HEK293T (cell line): ENCODE measurements around the gene SYNE3.

Experiments used
- CTCF ChIA-PET: fragments of 350-600 bp; formaldehyde crosslinking; extraction: SDS; loops from one replicate; lab custom pipeline; 2021; ENCODE audit warnings: antibody characterized with exemption, inconsistent platforms; lab: Yijun Ruan, JAX
- POLR2A ChIA-PET: fragments of 350-600 bp; formaldehyde crosslinking; extraction: SDS; loops from one replicate; lab custom pipeline; 2020; ENCODE audit warnings: antibody characterized with exemption, inconsistent platforms; lab: Yijun Ruan, JAX
- DNase-seq: peaks from one replicate; pipeline ENCODE4 v3.0.0; 2012; ENCODE audit warnings: mixed read lengths; ENCODE audit errors: extremely low spot score
- ARNT ChIP-seq: fragments of 450-650 bp; IDR thresholded peaks from 2 replicates; pipeline ENCODE4 v1.6.1; 2017; ENCODE audit warnings: mild to moderate bottlenecking
- BHLHE40 ChIP-seq: fragments of 450-650 bp; IDR thresholded peaks from 2 replicates; pipeline ENCODE4 v1.6.1; 2016; ENCODE audit warnings: mild to moderate bottlenecking, moderate library complexity, borderline replicate concordance
- CTBP1 ChIP-seq: fragments of 450-650 bp; IDR thresholded peaks from 2 replicates; pipeline ENCODE4 v1.6.1; 2016; ENCODE audit warnings: borderline replicate concordance
- ELF4 ChIP-seq: fragments of 450-650 bp; IDR thresholded peaks from 2 replicates; pipeline ENCODE4 v1.6.1; 2017; ENCODE audit warnings: antibody characterized with exemption
- FOXA1 ChIP-seq: fragments of 450-650 bp; IDR thresholded peaks from 2 replicates; pipeline ENCODE4 v1.6.1; 2016; ENCODE audit warnings: mild to moderate bottlenecking
- FOXK2 ChIP-seq: fragments of 450-650 bp; IDR thresholded peaks from 2 replicates; pipeline ENCODE4 v1.6.1; 2016; ENCODE audit warnings: mild to moderate bottlenecking
- FOXM1 ChIP-seq: fragments of 450-650 bp; IDR thresholded peaks from 2 replicates; pipeline ENCODE4 v1.6.1; 2017; ENCODE audit warnings: mild to moderate bottlenecking, borderline replicate concordance
- HDGF ChIP-seq: fragments of 450-650 bp; IDR thresholded peaks from 2 replicates; pipeline ENCODE4 v1.6.1; 2017; ENCODE audit warnings: antibody characterized with exemption, borderline replicate concordance
- L3MBTL2 ChIP-seq: fragments of 450-650 bp; conservative IDR thresholded peaks from 2 replicates; pipeline ENCODE4 v1.6.1; 2016; ENCODE audit warnings: mild to moderate bottlenecking
- LEF1 ChIP-seq: fragments of 450-650 bp; IDR thresholded peaks from 2 replicates; pipeline ENCODE4 v1.6.1; 2017; ENCODE audit warnings: mild to moderate bottlenecking, borderline replicate concordance
- NFRKB ChIP-seq: fragments of 450-650 bp; IDR thresholded peaks from 2 replicates; pipeline ENCODE4 v1.6.1; 2016; ENCODE audit warnings: mild to moderate bottlenecking, moderate library complexity
- PKNOX1 ChIP-seq: fragments of 450-650 bp; IDR thresholded peaks from 2 replicates; pipeline ENCODE4 v1.6.1; 2016
- SP1 ChIP-seq: fragments of 450-650 bp; IDR thresholded peaks from 2 replicates; pipeline ENCODE4 v1.6.1; 2017
- SUZ12 ChIP-seq: fragments of 450-650 bp; IDR thresholded peaks from 2 replicates; pipeline ENCODE4 v1.6.1; 2016; ENCODE audit warnings: mild to moderate bottlenecking
- TARDBP ChIP-seq: fragments of 450-650 bp; IDR thresholded peaks from 2 replicates; pipeline ENCODE4 v1.6.1; 2016
- ZNF384 ChIP-seq: fragments of 450-650 bp; IDR thresholded peaks from 2 replicates; pipeline ENCODE4 v1.6.1; 2016

SYNE3 gene

GRCh38 chr14:95495538-95496025 is 20.9 kb downstream of the SYNE3 start:
- DNase-seq, result no peak
- POLR2A ChIA-PET, result no interaction called here
- TF ChIP-seq FOXM1 (no peak), BHLHE40 (no peak), TARDBP (no peak), SP1 (no peak), LEF1 (no peak), FOXK2 (no peak), L3MBTL2 (no peak), ZNF384 (no peak), SUZ12 (no peak), FOXA1 (no peak), ELF4 (no peak), NFRKB (no peak)
- CTCF ChIA-PET, result interaction anchor here (1.9 kb wide), 1 partner anchor 32 kb away, joined by 4 read pairs; no protein-coding TSS in a partner anchor

- TF ChIP-seq ARNT (no peak), ZNF384 (no peak), BHLHE40 (no peak), FOXA1 (no peak), FOXK2 (no peak), PKNOX1 (no peak), FOXM1 (no peak), TARDBP (no peak), ELF4 (no peak), LEF1 (no peak), SUZ12 (no peak), L3MBTL2 (no peak), NFRKB (no peak), SP1 (no peak)
- ChIA-PET CTCF (interaction anchor here (1.9 kb wide), 1 partner anchor 32 kb away, joined by 4 read pairs; no protein-coding TSS in a partner anchor), POLR2A (no interaction called here)
- no peak for DNase-seq
Measured at GRCh38 chr14:95495076-95495475, 21.4 kb downstream of the SYNE3 start.

- TF ChIP-seq FOXK2, result no peak
- no peak for TF ChIP-seq LEF1
- no peak for TF ChIP-seq PKNOX1
- TF ChIP-seq SUZ12, result no peak
- no peak for TF ChIP-seq HDGF
- CTCF ChIA-PET, result interaction anchor here (1.2 kb wide), 1 partner anchor 15 kb away, joined by 3 read pairs; no protein-coding TSS in a partner anchor
- no peak for DNase-seq
- POLR2A ChIA-PET, result no interaction called here
Measured at GRCh38 chr14:95494456-95494855, 22.0 kb downstream of the SYNE3 start.

GRCh38 chr14:95493976-95494375 is 22.5 kb downstream of the SYNE3 start:
- no peak for TF ChIP-seq BHLHE40
- no peak for TF ChIP-seq FOXA1
- TF ChIP-seq L3MBTL2, result no peak
- CTCF ChIA-PET, result interaction anchor here (1.2 kb wide), 1 partner anchor 15 kb away, joined by 3 read pairs; no protein-coding TSS in a partner anchor
- no peak for DNase-seq
- POLR2A ChIA-PET, result no interaction called here

GRCh38 chr14:95493503-95493902 is 22.9 kb downstream of the SYNE3 start:
- CTCF ChIA-PET, result interaction anchor here (1.2 kb wide), 1 partner anchor 14 kb away, joined by 3 read pairs; no protein-coding TSS in a partner anchor
- no peak for DNase-seq
- POLR2A ChIA-PET, result no interaction called here
- TF ChIP-seq CTBP1, result no peak
- no peak for TF ChIP-seq L3MBTL2
- no peak for TF ChIP-seq TARDBP
- no peak for TF ChIP-seq PKNOX1
- no peak for TF ChIP-seq NFRKB
- TF ChIP-seq BHLHE40, result no peak
- TF ChIP-seq ZNF384, result no peak
- TF ChIP-seq LEF1, result no peak
- no peak for TF ChIP-seq FOXM1
- TF ChIP-seq HDGF, result no peak
- no peak for TF ChIP-seq ARNT
- TF ChIP-seq ELF4, result no peak
- TF ChIP-seq SP1, result no peak
- TF ChIP-seq SUZ12, result no peak
- TF ChIP-seq FOXA1, result no peak
- no peak for TF ChIP-seq FOXK2

GRCh38 chr14:95491936-95492608 is 24.4 kb downstream of the SYNE3 start:
- CTCF ChIA-PET, result no interaction called here
- POLR2A ChIA-PET, result interaction anchor here (0.8 kb wide), 1 partner anchor 9 kb away, joined by 5 read pairs; no protein-coding TSS in a partner anchor
- no peak for DNase-seq
- TF ChIP-seq LEF1 (no peak), CTBP1 (no peak), SUZ12 (no peak), FOXK2 (no peak), SP1 (no peak), HDGF (no peak), BHLHE40 (no peak), NFRKB (no peak), TARDBP (no peak), FOXM1 (no peak), FOXA1 (no peak), PKNOX1 (no peak), ELF4 (no peak), ARNT (no peak), L3MBTL2 (no peak), ZNF384 (no peak)
